NOMO-1 (cell line): Measurements from ENCODE around the gene ZNF207.
A peak's percentile ranks its signal among the peaks of the same experiment; 100 is the strongest.
"Not testable (repeated sequence)": the region's sequence is repeated elsewhere in the genome, so short reads cannot be mapped to it uniquely, and the experiment has no call there.

Experiments
- DNase-seq, 2 experiments: peaks; one replicate each; lab custom pipeline; 2025; ENCODE audit not compliant: unreplicated experiment in 2 of 2; lab: John Stamatoyannopoulos, UW

Gene ZNF207

DNA sequence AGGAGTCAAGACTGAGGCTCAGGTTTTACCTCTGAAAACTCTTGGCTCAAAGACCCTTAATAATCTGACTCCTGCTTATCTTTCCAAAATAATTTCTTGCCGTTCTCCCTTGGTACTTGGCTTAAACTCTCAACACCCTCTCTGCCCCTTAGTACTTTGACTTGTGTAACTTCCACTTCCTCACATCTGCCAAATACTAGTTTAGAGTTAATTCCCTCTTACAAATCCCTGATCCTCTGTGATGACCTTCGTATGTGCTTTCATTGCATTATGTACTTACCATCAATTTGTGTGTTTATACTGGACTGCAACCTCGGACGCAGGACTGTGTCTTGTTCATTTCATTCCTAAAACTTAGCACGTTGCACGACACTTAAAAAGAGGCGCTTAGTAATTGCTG is 35.2 kb downstream of the ZNF207 start:
- DNase-seq, result peak in 1 of 2 experiments; percentile 21

DNA sequence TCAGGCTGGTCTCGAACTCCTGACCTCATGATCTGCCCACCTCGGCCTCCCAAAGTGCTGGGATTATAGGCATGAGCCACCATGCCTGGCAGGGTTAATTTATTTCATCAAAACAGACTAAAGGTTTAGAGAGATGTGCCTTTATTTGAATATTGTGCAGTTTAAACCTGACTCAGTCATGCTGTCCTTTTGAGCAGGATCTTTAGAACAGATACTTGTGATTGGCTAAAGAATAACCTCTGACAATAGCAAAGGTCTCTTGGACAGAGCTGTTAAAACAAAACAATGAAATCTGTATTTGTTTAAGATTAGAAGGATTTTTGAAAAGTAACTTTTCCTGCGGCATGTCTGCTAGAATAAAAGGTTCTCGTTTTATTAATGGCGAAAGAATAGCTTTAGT is 36.0 kb downstream of the ZNF207 start:
- DNase-seq, result no peak

DNA sequence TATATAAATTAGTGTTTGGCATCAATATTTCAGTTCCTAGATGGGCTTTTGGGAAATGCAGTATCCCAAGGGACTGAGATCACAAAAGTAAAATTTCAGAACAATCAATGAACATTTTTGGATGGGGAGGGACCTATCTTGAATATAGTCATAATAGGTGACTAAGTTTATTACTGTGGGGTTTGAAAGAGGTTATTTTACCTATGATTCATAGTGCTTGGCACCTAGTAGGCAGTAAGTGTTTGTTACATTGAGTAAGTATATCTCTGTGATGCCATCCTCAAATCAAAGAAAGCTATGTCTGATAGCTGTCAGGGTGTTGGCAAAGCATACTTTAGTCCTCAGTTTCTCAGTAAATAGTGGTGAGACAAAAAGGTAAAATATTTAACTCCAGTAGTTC is 36.9 kb downstream of the ZNF207 start:
- DNase-seq, result no peak

DNA sequence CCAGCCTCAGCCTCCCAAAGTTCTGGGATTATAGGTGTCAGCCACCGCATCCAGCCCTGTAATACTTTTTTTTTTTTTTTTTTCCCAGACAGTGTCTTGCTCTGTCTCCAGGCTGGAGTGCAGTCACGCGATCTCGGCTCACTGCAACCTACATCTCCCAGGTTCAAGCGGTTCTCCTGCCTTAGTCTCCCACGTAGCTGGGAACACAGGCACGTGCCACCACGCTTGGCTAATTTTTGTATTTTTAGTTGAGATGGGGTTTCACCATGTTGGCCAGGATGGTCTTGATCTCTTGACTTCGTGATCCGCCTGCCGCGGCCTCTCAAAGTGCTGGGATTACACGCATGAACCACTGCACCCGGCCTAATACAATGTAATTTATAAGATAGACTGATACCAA is 38.2 kb downstream of the ZNF207 start:
- DNase-seq, result not testable (repeated sequence)

DNA sequence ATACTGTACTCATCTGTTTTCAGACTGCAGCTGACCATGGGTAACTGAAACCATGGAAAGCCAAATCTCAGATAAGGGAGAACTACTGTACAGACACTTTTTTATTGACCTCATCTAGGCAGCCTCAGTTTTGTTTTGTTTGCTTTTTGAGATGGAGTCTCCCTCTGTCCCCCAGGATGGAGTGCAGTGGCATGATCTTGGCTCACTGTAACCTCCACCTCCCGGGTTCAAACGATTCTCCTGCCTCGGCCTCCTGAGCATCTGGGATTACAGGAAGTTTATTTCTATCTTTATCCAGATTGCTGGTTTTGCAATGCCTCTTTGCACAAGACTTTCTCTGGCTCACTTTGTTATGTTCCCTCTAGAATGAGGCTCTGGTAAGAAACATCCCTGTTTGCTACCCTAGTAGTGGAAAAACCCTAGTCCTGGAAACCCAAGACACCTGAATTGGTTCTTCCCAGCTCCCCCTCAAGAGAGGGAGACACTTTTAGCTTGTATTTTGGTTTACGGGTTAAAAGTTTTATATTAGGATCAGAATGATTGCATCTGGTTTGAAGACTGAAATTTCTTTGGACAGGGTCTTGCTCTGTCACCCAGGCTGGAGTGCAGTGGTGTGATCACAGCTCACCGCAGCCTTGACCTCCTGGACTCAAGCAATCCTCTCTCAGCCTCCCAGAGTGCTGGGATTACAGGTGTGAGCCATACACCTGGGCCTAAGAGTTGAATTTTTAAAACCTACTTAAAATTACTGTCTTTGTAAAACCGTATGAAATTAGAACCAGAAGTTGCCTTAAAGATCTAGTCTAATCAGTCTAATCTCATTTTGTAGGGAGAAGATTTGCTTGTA is 38.9 kb downstream of the ZNF207 start:
- DNase-seq, result no peak

DNA sequence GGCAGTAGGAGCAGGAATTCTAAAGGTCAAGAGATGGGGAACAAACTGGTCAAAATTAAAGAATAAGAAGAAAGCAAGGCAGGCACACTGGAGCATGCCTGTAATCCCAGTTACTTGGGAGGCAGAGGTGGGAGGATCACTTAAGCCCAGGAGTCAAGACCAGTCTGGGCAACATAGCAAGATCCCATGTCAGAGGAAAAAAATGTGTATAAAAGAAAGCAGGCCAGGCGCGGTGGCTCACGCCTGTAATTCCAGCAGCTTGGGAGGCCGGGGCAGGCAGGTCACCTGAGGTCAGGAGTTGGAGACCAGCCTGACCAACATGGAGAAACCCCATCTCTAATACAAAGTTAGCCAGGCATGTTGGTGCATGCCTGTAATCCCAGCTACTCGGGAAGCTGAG is 43.9 kb downstream of the ZNF207 start:
- DNase-seq, result no peak

DNA sequence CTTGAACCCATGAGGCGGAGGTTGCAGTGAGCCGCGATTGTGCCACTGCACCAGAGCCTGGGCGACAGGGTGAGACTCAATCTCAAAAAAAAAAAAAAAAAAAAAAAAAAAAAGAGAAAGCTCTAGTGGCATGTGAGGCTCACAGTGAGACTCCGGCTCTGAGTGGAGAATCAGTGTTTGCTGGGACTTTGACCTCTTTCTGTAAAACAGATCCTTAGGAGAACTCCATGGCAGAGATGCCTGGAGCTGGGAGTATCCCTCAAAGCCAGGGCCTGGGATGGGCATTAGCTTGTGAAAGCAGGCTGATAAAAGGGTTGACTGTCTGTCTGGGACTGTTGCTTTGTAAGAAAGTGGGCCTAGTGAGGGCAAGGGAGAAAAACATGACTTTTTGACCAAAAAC is 46.4 kb downstream of the ZNF207 start:
- DNase-seq, result no peak

DNA sequence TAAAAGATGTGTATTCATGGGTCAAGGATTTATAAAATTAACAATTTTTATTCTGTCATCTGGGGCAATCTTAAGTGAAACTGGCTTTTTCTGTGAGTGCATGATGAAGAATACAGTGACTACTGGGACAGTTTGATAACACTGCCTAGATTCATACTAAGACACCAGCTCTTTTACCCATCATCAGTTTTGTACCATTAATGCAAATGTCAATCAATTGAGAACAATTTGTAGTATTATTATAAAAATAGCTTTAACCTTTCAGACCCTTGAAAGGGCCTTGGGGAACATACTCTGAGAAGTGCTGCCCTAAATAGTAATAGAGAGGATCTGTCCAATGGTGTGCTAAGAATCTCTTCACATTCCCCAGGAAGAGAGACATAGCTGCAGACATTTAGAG is 49.0 kb downstream of the ZNF207 start:
- DNase-seq, result no peak

DNA sequence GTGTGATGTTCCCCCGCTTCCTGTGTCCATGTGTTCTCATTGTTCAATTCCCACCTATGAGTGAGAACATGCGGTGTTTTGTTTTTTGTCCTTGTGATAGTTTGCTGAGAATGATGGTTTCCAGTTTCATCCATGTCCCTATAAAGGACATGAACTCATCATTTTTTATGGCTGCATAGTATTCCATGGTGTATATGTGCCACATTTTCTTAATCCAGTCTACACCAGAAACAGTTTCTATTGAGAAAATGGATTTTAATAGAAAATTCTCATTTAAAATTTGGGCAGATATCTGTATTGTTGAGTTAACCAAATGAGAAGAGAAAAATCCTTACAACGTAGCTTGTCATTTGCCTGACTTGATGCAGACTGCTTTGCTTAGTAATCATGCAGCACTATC is 60.1 kb downstream of the ZNF207 start:
- not testable (repeated sequence) for DNase-seq

DNA sequence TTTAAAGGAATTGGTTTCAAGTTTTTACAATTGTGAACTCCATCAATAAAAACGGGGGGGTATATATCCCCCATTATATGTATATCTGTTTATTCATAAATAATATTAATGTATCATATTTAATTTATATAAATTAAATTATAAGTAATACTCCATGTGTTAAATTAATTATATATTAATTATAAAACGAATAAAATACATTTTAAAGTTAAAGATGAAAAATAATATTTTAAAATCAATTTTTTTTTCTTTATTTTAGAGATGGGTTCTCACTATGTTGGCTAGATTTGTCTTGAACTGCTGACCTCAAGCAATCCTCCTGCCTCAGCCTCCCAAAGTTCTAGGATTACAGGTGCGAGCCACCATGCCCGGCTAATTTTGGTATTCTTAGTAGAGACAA is 76.9 kb downstream of the ZNF207 start:
- DNase-seq, result no peak

DNA sequence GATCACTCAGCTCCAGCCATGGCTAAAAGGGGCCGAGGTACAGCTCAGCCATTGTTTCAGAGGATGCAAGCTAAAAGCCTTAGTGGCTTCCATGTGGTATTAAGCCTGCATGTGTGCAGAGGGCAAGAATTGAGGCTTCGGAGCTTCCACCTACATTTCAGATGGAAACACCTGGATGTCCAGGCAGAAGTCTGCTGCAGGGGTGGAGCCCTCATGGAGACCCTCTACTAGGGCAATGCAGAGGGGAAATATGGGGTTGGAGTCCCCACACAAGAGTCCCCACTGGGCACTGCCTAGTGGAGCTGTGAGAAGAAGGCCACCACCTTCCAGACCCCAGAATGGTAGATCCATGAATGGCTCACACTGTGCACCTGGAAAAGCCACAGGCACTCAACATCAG is 79.6 kb downstream of the ZNF207 start:
- DNase-seq, result no peak
